A549 treated with dexamethasone at 1 μM for 4 hours (cell line): ENCODE data around the gene PTCD3. TPM values are rescaled to one million over a fixed set of nuclear protein-coding genes. Genes with fewer than 3 reads are reported as not detected.

ENCODE experiments used
- total RNA-seq: library from RNA; stranded (reverse); fragments of 200-300 nt; extraction: Qiagen RNA extraction; gene quantifications from 5 replicates; pipeline ENCODE4 v1.2.3, GENCODE V29; 2022

The PTCD3 gene
- total RNA-seq, result 71.8 to 92.5 TPM (median 77.0 TPM) in 5 replicates

DNA sequence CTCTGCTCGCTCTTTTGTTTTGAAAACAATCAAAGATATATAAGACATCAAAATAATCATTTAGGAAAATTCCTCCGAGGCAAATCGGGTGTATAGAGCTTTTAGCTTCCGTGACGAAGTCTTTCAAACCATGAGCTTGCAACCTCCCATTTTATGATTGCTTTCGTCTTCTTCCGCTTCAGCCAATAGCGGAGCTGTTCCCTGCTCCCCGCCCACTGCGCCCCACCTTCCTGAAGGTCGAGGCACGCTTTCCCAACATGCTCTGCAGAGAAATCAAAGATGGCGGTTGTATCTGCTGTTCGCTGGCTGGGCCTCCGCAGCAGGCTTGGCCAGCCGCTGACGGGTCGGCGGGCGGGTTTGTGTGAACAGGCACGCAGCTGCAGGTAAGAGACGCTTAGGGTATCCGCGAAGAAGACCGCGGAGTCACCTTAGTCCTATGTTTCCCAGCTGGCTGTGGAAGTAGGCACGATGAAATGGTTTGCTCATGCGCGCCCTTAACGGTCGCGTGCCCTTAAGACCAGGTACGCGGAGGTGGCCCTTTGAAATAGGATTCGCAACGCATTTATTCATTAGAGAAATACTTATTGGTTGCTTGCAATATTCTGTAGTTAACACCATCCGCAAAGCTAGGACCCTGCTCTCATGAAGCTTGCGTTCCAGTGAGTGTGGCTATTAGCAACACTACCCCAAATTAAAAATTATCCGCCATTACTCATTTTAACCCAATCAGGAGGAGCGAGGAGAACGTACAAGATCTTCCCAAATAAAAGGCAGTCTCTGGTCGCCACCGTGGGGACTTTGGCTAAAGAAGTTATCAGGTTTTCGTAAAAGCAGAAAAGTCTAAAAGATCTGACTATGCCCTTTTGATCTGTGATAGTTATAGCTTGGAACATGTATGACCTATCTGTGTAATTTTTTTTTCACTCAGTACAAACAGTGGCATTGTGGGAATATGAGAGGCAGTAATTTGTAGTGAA lies at the start of gene PTCD3:
Gene PTCD3, plus strand, starts transcription at position 267 of the 977 bp plus-strand sequence. Its CDS starts 13 bp downstream, at position 280.

DNA sequence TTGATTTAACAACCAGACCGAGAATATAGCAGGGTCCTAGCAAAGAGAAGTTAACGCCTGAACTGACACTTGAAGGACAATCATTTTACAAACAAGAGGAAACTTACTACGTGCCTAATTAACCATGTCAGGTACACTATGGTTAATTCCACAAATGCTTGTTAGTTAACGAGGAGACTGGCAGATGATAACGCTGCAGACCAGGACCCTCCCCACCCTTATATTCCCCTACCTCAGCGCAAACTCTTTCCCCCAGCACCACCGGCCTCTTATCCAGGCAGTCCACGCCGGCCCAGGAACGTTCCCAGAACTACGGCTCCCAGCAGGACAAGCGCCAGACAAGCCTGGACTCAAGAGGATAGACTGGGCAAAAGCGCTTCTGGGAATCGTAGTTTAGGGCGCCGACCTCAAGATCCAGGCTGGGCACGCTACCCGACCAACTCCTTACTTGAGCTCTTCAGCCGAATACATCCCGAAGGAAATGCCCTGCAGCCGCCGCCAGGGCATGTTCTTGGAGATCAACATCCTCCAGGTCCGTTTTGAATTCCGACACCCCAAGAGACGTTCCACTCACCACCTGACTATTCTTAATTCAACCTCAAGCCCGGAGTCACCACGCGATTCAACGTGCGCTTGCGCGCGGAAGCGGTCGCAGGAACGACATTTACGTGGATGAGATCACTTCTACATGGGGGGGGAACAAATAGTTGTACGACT lies 625 bp upstream of the PTCD3 start, which contains the start of gene POLR1A:
Gene POLR1A, minus strand, starts transcription at position 635 of the 717 bp plus-strand sequence. Its CDS starts 110 bp downstream, at position 525.

Other genes starting within 250 kb of the PTCD3 start
- 20.2 to 30.7 TPM (median 24.8 TPM) in 5 replicates for gene ST3GAL5, start 217.2 kb upstream of the PTCD3 start, total RNA-seq
- gene POLR1A, start 349 bp upstream of the PTCD3 start, total RNA-seq, result 15.3 to 29.4 TPM (median 27.1 TPM) in 5 replicates
- 110 to 120 TPM (median 116 TPM) in 5 replicates for gene IMMT, start 89.2 kb downstream of the PTCD3 start, total RNA-seq
- 65.9 to 98.4 TPM (median 69.3 TPM) in 5 replicates for gene MRPL35, start 93.2 kb downstream of the PTCD3 start, total RNA-seq
- gene REEP1, start 231.4 kb downstream of the PTCD3 start, total RNA-seq, result 0.89 to 1.6 TPM (median 1.2 TPM) in 5 replicates